Right atrium auricular region (tissue), 2 donors: Measurements from ENCODE around the gene CERK. TPM values are rescaled to one million over a fixed set of nuclear protein-coding genes. Genes with fewer than 3 reads are reported as not detected.

Experiments
- DNase-seq: peaks from one replicate; pipeline ENCODE4 v3.0.0-alpha.2; 2019; ENCODE audit warnings: low spot score
- H3K27ac ChIP-seq, 2 donors: fragments of 200-600 bp; sonication (generic); 1 replicate in 1 of 2; 2 replicates in 1 of 2; pipeline ENCODE4 v1.5.1; 2016 to 2019
- H3K27me3 ChIP-seq, 2 donors: fragments of 200-600 bp; sonication (generic); one replicate each; pipeline versions ENCODE4 v1.5.1 to v1.6.0; 2017 to 2019
- H3K36me3 ChIP-seq: fragments of 200-600 bp; sonication (generic); one replicate; pipeline ENCODE4 v1.5.1; 2016
- H3K4me1 ChIP-seq, 2 donors: fragments of 200-600 bp; sonication (generic); one replicate each; pipeline versions ENCODE4 v1.5.1 to v1.6.0; 2017 to 2019
- H3K4me3 ChIP-seq, 2 donors: fragments of 200-600 bp; sonication (generic); 1 replicate in 1 of 2; 2 replicates in 1 of 2; pipeline ENCODE4 v1.5.1; 2017 to 2019; ENCODE audit warnings: mild to moderate bottlenecking in 1 of 2, moderate library complexity in 1 of 2
- H3K9me3 ChIP-seq, 2 donors: fragments of 200-600 bp; sonication (generic); one replicate each; pipeline ENCODE4 v1.5.1; 2019
- CTCF ChIP-seq, 2 donors: fragments of 200-600 bp; sonication (generic); IDR thresholded peaks; one replicate each; pipeline ENCODE4 v1.5.1; 2019; ENCODE audit warnings: antibody characterized with exemption in 2 of 2
- total RNA-seq, 2 donors: library from RNA; depleted of rRNA; stranded (reverse); fragments of >200 nt; gene quantifications; one replicate each; pipeline ENCODE4 v1.1.0, GENCODE V29; 2016

Gene CERK
- total RNA-seq, 2 donors from 2014 or later: 46.0 to 59.8 TPM

- Histone ChIP-seq H3K36me3 (peaks cover 83% of the 10 kb centered on the region), H3K9me3 (no peaks in the 10 kb centered on the region), H3K27ac (no peak overlapping the region), H3K4me1 (peaks cover 0 to 4% of the 10 kb centered on the region in 2 donors), H3K27me3 (no peaks in the 10 kb centered on the region), H3K4me3 (no peak overlapping the region)
- no peak for DNase-seq
- TF ChIP-seq CTCF (IDR thresholded peaks at IDR 0.05): no peak
These were observed 29.2 kb downstream of the CERK start for GRCh38 chr22:46708766-46709330.

- no peak for DNase-seq
- no peak overlapping the region for H3K27ac ChIP-seq
- peaks cover 84% of the 10 kb centered on the region for H3K36me3 ChIP-seq
- H3K4me3 ChIP-seq: no peak overlapping the region
- no peaks in the 10 kb centered on the region for H3K9me3 ChIP-seq
- no peak for TF ChIP-seq CTCF (IDR thresholded peaks at IDR 0.05)
- H3K4me1 ChIP-seq: no peaks in the 10 kb centered on the region
- no peaks in the 10 kb centered on the region for H3K27me3 ChIP-seq
These were observed 30.1 kb downstream of the CERK start for GRCh38 chr22:46707827-46708570.

- DNase-seq: no peak
- Histone ChIP-seq H3K9me3 (no peaks in the 10 kb centered on the region), H3K36me3 (peaks cover 88% of the 10 kb centered on the region), H3K4me3 (no peak overlapping the region), H3K4me1 (no peaks in the 10 kb centered on the region), H3K27me3 (no peaks in the 10 kb centered on the region), H3K27ac (no peak overlapping the region)
- no peak for TF ChIP-seq CTCF (IDR thresholded peaks at IDR 0.05)
These were observed 30.7 kb downstream of the CERK start for GRCh38 chr22:46707305-46707704.

- no peak for TF ChIP-seq CTCF (IDR thresholded peaks at IDR 0.05)
- no peak for DNase-seq
- Histone ChIP-seq H3K4me1 (no peaks in the 10 kb centered on the region), H3K4me3 (no peak overlapping the region), H3K27me3 (no peaks in the 10 kb centered on the region), H3K9me3 (no peaks in the 10 kb centered on the region), H3K27ac (no peak overlapping the region), H3K36me3 (peaks cover 85% of the 10 kb centered on the region)
These were observed 32.0 kb downstream of the CERK start for GRCh38 chr22:46706060-46706459.

- peaks cover 85% of the 10 kb centered on the region for H3K36me3 ChIP-seq
- no peaks in the 10 kb centered on the region for H3K9me3 ChIP-seq
- no peak for TF ChIP-seq CTCF (IDR thresholded peaks at IDR 0.05)
- DNase-seq: no peak
- no peak overlapping the region for H3K27ac ChIP-seq
- H3K4me3 ChIP-seq: no peak overlapping the region
- H3K4me1 ChIP-seq: no peaks in the 10 kb centered on the region
- no peaks in the 10 kb centered on the region for H3K27me3 ChIP-seq
These were observed 34.1 kb downstream of the CERK start for GRCh38 chr22:46703996-46704370.
